Measurements from ENCODE around the gene IGSF21. TPM values are rescaled to one million over a fixed set of nuclear protein-coding genes. Genes with fewer than 3 reads are reported as not detected.

IGSF21 gene
- total and polyA plus RNA-seq, 10 of the 15 experiments (the other 5 are each of a cell fraction or from before 2014, with no cell fraction given): 0.03 to 0.49 TPM; not detected in 8

GRCh38 chr1:18116777-18117176 is 9.2 kb downstream of the IGSF21 start:
- Histone ChIP-seq H3K27ac (ENCODE audit: control insufficient read depth, insufficient read depth) (no peak overlapping the region), H3K9me3 (replicated peaks; ENCODE audit: control insufficient read depth, insufficient read depth, low read length) (no peaks in the 10 kb centered on the region), H3K79me2 (ENCODE audit: control insufficient read depth, insufficient read depth, low read length) (no peaks in the 10 kb centered on the region), H3K4me1 (ENCODE audit: control insufficient read depth, insufficient read depth, low read length) (no peaks in the 10 kb centered on the region), H3K36me3 (ENCODE audit: control insufficient read depth in 2 of 2, insufficient read depth in 2 of 2, low read length in 1 of 2) (no peaks in the 10 kb centered on the region), H4K20me1 (ENCODE audit: control insufficient read depth, insufficient read depth) (no peaks in the 10 kb centered on the region), H3K4me2 (ENCODE audit: control insufficient read depth, insufficient read depth) (no peak overlapping the region), H3K9ac (ENCODE audit: control insufficient read depth, insufficient read depth, low read length) (no peak overlapping the region), H3K27me3 (replicated peaks in 1 of 2; ENCODE audit: control insufficient read depth in 2 of 2, insufficient read depth in 2 of 2, low read length in 1 of 2) (peaks cover 0 to under 1% of the 10 kb centered on the region in 2 experiments; a peak in 3 of 4 replicates), H3K4me3 (no peak overlapping the region), H2AFZ (ENCODE audit: control insufficient read depth, low read depth, low read length) (no peak overlapping the region)
- FAIRE-seq: no peak
- intact Hi-C loops (cut with micrococcal nuclease; ENCODE audit: unreplicated experiment): no loop called here
- SMC1A ChIA-PET (ENCODE audit: uncharacterized antibody, unreplicated experiment): no interaction called here
- POLR2A ChIA-PET: no interaction called here
- in situ Hi-C loops (cut with MboI): no loop called here
- BruUV-seq (replicated peaks): no TSS peak
- DNase-seq (ENCODE audit: low read depth, low spot score): no peak
- RAD21 ChIA-PET (ENCODE audit: unreplicated experiment): no interaction called here
- ATAC-seq: no peak
- 0% methylated on average over 1 of the region's 1 CpG for WGBS (ENCODE audit: insufficient coverage, insufficient replicate concordance, low lambda C conversion rate, missing lambda C conversion rate)
- CTCF ChIA-PET: no interaction called here
- TF ChIP-seq CHD2 (IDR thresholded peaks at IDR 0.05; ENCODE audit: borderline replicate concordance, low read depth, low read length) (no peak), ATF7 (IDR thresholded peaks at IDR 0.05; ENCODE audit: low read depth) (no peak), TBL1XR1 (IDR thresholded peaks at IDR 0.05; ENCODE audit: low read depth, low read length) (no peak), NFXL1 (IDR thresholded peaks at IDR 0.05; ENCODE audit: borderline replicate concordance) (no peak), CHD1 (IDR thresholded peaks at IDR 0.05; ENCODE audit: low read depth, low read length) (no peak), POLR2A (IDR thresholded peaks at IDR 0.05; ENCODE audit: low read depth, low read length) (no peak), GABPA (IDR thresholded peaks at IDR 0.05; ENCODE audit: low read depth) (no peak), IRF4 (IDR thresholded peaks at IDR 0.05; ENCODE audit: low read depth, low read length) (no peak), EED (IDR thresholded peaks at IDR 0.05; ENCODE audit: low read depth) (no peak), SRF (IDR thresholded peaks at IDR 0.05; ENCODE audit: low read depth in 2 of 2, low read length in 2 of 2) (no peak), ZBTB40 (IDR thresholded peaks at IDR 0.05; ENCODE audit: borderline replicate concordance) (no peak), NR2F1 (conservative IDR thresholded peaks at IDR 0.05) (no peak), CBX3 (IDR thresholded peaks at IDR 0.05; ENCODE audit: borderline replicate concordance, low read depth) (no peak), USF1 (IDR thresholded peaks at IDR 0.05; ENCODE audit: borderline replicate concordance, extremely low read length, insufficient read depth, low read depth, low read length) (no peak), E4F1 (IDR thresholded peaks at IDR 0.05; ENCODE audit: borderline replicate concordance, partially characterized antibody) (no peak)

All from GM12878 (cell line).